Measurements from ENCODE around the gene TM9SF2. TPM values are rescaled to one million over a fixed set of nuclear protein-coding genes. Genes with fewer than 3 reads are reported as not detected.

TM9SF2 gene
- total RNA-seq, 1 experiment from 2014 or later = 67.9 TPM

DNA sequence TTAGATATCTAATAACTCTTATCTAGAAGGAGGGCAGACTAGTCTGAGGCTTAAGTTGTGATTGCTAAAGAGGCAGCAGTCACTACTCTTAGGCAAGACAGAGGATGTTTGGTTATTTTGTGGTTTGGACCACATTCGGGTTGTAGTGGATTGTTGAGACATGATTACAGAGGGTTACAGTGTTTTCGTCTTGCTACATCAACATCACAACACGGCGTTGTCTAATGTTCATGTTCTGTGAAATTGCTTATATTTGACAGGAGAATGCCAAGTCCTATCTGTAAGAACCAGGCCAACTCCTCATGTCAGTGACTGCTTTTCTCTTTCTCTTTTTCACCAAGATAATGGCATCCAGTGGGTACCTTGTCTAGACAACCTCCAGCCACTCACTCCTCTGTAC lies 16.8 kb upstream of the TM9SF2 start:
- H3K27ac ChIP-seq (ENCODE audit: low read length) = no peak overlapping the region
- in situ Hi-C loops (cut with HindIII; ENCODE audit: low pct_unique_long_range_greater_than_20kb, low sequenced_read_pairs) (no loop called here), intact Hi-C loops (cut with micrococcal nuclease; ENCODE audit: unreplicated experiment) (no loop called here)
- no peaks in the 10 kb centered on the region for H3K36me3 ChIP-seq (ENCODE audit: control insufficient read depth, insufficient read depth, low read length)
- POLR2A ChIA-PET = no interaction called here
- BruUV-seq (replicated peaks) = no TSS peak
- DNase-seq (ENCODE audit: low read depth, low spot score) (no peak), ATAC-seq (no peak)
- H3K4me3 ChIP-seq (ENCODE audit: low read depth in 2 of 2, low read length in 2 of 2) = no peak overlapping the region
- H3K9me3 ChIP-seq (ENCODE audit: control insufficient read depth, insufficient read depth, low read depth, low read length) = no peaks in the 10 kb centered on the region
- CTCF ChIA-PET = no interaction called here
- no peaks in the 10 kb centered on the region for H3K4me1 ChIP-seq (ENCODE audit: control insufficient read depth, insufficient read depth, low read length)
- no peaks in the 10 kb centered on the region for H3K27me3 ChIP-seq (ENCODE audit: control insufficient read depth, insufficient read depth, low read length)
- no peak for TF ChIP-seq TCF7L2 (IDR thresholded peaks at IDR 0.05; ENCODE audit: low read depth, low read length)
- no peak for TF ChIP-seq SIN3A (IDR thresholded peaks at IDR 0.05; ENCODE audit: borderline replicate concordance, insufficient read depth, low read depth, low read length)
- no peak for TF ChIP-seq REST (IDR thresholded peaks at IDR 0.05; ENCODE audit: insufficient read depth in 1 of 2, low read depth in 2 of 2, low read length in 1 of 2)
- no peak for TF ChIP-seq CTCF (IDR thresholded peaks at IDR 0.05)
- TF ChIP-seq POLR2AphosphoS5 (IDR thresholded peaks at IDR 0.05; ENCODE audit: low read depth, low read length) = no peak

DNA sequence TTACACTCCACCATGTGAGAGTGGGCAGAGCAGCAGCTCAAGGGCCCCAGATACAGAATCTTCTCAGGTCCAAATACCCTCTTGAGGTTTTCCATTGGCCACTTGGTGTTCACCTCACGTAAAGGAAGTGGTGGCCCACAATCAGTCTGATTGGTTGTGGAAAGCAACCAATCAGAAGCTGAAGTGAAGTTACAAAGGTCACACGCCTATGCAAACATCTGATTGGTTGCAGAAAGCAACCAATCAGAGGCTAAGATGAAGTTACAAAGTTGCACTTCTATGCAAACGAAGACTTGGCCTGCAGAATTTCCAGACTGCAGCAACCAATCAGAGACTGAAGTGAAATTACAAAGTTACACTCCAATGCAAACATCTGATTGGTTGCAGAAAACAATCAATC lies 14.3 kb upstream of the TM9SF2 start:
- no peak for TF ChIP-seq SIN3A (IDR thresholded peaks at IDR 0.05; ENCODE audit: borderline replicate concordance, insufficient read depth, low read depth, low read length)
- TF ChIP-seq POLR2AphosphoS5 (IDR thresholded peaks at IDR 0.05; ENCODE audit: low read depth, low read length) = no peak
- TF ChIP-seq CTCF (IDR thresholded peaks at IDR 0.05) = no peak
- no peak for TF ChIP-seq REST (IDR thresholded peaks at IDR 0.05; ENCODE audit: insufficient read depth in 1 of 2, low read depth in 2 of 2, low read length in 1 of 2)
- TF ChIP-seq TCF7L2 (IDR thresholded peaks at IDR 0.05; ENCODE audit: low read depth, low read length) = no peak
- intact Hi-C loops (cut with micrococcal nuclease; ENCODE audit: unreplicated experiment) (no loop called here), in situ Hi-C loops (cut with HindIII; ENCODE audit: low pct_unique_long_range_greater_than_20kb, low sequenced_read_pairs) (no loop called here)
- H3K4me3 ChIP-seq (ENCODE audit: low read depth in 2 of 2, low read length in 2 of 2) = no peak overlapping the region
- BruUV-seq (replicated peaks) = no TSS peak
- ATAC-seq (no peak), DNase-seq (ENCODE audit: low read depth, low spot score) (no peak)
- POLR2A ChIA-PET = no interaction called here
- no peaks in the 10 kb centered on the region for H3K27me3 ChIP-seq (ENCODE audit: control insufficient read depth, insufficient read depth, low read length)
- CTCF ChIA-PET = no interaction called here
- no peak overlapping the region for H3K27ac ChIP-seq (ENCODE audit: low read length)
- H3K4me1 ChIP-seq (ENCODE audit: control insufficient read depth, insufficient read depth, low read length) = no peaks in the 10 kb centered on the region
- H3K36me3 ChIP-seq (ENCODE audit: control insufficient read depth, insufficient read depth, low read length) = no peaks in the 10 kb centered on the region
- no peaks in the 10 kb centered on the region for H3K9me3 ChIP-seq (ENCODE audit: control insufficient read depth, insufficient read depth, low read depth, low read length)

Data from Panc1 (cell line).